Adrenal gland (tissue), 5 donors: Measurements from ENCODE around the gene APMAP.

Source experiments
- CTCF ChIP-seq, 6 experiments: fragments of 450-650 bp in 4 of 6; fragments of 200-600 bp in 2 of 6; sonication (generic) in 1 of 6; IDR thresholded peaks; 1 replicate in 5 of 6; 2 replicates in 1 of 6; pipeline versions ENCODE4 v1.5.1 to v1.8.0; 2016 to 2021; ENCODE audit warnings: antibody characterized with exemption in 6 of 6, mild to moderate bottlenecking in 2 of 6, moderate library complexity in 1 of 6
- POLR2A ChIP-seq, 2 donors: fragments of 450-650 bp; IDR thresholded peaks; one replicate each; pipeline ENCODE4 v1.6.1; 2017; ENCODE audit warnings: antibody characterized with exemption in 2 of 2, mild to moderate bottlenecking in 2 of 2, moderate library complexity in 1 of 2
- donor health status: DM: no; HTN: no; CAD: no.

- no peak for TF ChIP-seq CTCF (IDR thresholded peaks at IDR 0.05)
- no peak for TF ChIP-seq POLR2A (IDR thresholded peaks at IDR 0.05)
Observed at GRCh38 chr20:25037288-25038102, 44.9 kb upstream of the APMAP start.
